HEK293 (cell line): ENCODE measurements around the gene RPS6KA2.

Experiments used
- CTCF ChIA-PET: fragments of 350-600 bp; formaldehyde crosslinking; extraction: SDS; loops from one replicate; lab custom pipeline; 2021; ENCODE audit warnings: antibody characterized with exemption; lab: Yijun Ruan, JAX
- POLR2A ChIA-PET: fragments of 300-600 bp; formaldehyde crosslinking; extraction: SDS; loops from one replicate; lab custom pipeline; 2020; ENCODE audit warnings: antibody characterized with exemption, inconsistent platforms; lab: Yijun Ruan, JAX
- H3K27ac ChIP-seq: fragments of 200-500 bp; sonication (Bioruptor generic); 2 replicates; pipeline ENCODE4 v1.5.1; 2014; ENCODE audit warnings: low read depth, low read length, control low read depth, inconsistent platforms; ENCODE audit errors: extremely low read depth
- H3K36me3 ChIP-seq, 2 experiments: fragments of 200-500 bp in 1 of 2; sonication (Bioruptor generic) in 1 of 2; 1 replicate in 1 of 2; 2 replicates in 1 of 2; pipeline ENCODE4 v1.5.1; 2014 to 2017; ENCODE audit warnings: inconsistent platforms in 2 of 2, low read length in 2 of 2; ENCODE audit not compliant: control insufficient read depth in 2 of 2, insufficient read depth in 1 of 2
- H3K4me1 ChIP-seq: fragments of 200-500 bp; sonication (Bioruptor generic); 2 replicates; pipeline ENCODE4 v1.5.1; 2014; ENCODE audit warnings: mild to moderate bottlenecking, low read length, inconsistent platforms; ENCODE audit not compliant: control insufficient read depth, insufficient read depth
- H3K4me3 ChIP-seq: 2 replicates; pipeline ENCODE4 v1.5.1; 2011; ENCODE audit warnings: low read depth, mild to moderate bottlenecking, control low read depth, low read length, moderate library complexity
- H3K9me3 ChIP-seq: fragments of 200-500 bp; sonication (Bioruptor generic); 2 replicates; pipeline ENCODE4 v1.5.1; 2014; ENCODE audit warnings: low read depth, low read length, inconsistent platforms; ENCODE audit not compliant: control insufficient read depth, insufficient read depth
- ZBTB44 ChIP-seq: fragments of 450-650 bp; IDR thresholded peaks from 2 replicates; pipeline ENCODE4 v1.5.1; 2018; ENCODE audit warnings: missing biosample characterization, mild to moderate bottlenecking, missing genetic modification characterization
- ZIC2 ChIP-seq: fragments of 450-650 bp; formaldehyde crosslinking; IDR thresholded peaks from 2 replicates; pipeline ENCODE4 v1.5.1; 2016; ENCODE audit warnings: missing biosample characterization, missing genetic modification characterization
- ZNF121 ChIP-seq: fragments of 450-650 bp; formaldehyde crosslinking; IDR thresholded peaks from 2 replicates; pipeline ENCODE4 v1.5.1; 2016; ENCODE audit warnings: missing biosample characterization, missing genetic modification characterization
- ZNF214 ChIP-seq: fragments of 450-650 bp; formaldehyde crosslinking; IDR thresholded peaks from 2 replicates; pipeline ENCODE4 v1.5.1; 2017; ENCODE audit warnings: missing biosample characterization, mild to moderate bottlenecking, missing genetic modification characterization, borderline replicate concordance
- ZNF239 ChIP-seq: fragments of 450-650 bp; formaldehyde crosslinking; IDR thresholded peaks from 2 replicates; pipeline ENCODE4 v1.5.1; 2016; ENCODE audit warnings: missing biosample characterization, missing genetic modification characterization
- ZNF354C ChIP-seq: fragments of 450-650 bp; formaldehyde crosslinking; IDR thresholded peaks from 2 replicates; pipeline ENCODE4 v1.5.1; 2016; ENCODE audit warnings: missing biosample characterization, missing genetic modification characterization, low read depth, borderline replicate concordance
- ZNF398 ChIP-seq: fragments of 450-650 bp; formaldehyde crosslinking; IDR thresholded peaks from 2 replicates; pipeline ENCODE4 v1.5.1; 2017; ENCODE audit warnings: missing biosample characterization, missing genetic modification characterization
- ZNF404 ChIP-seq: fragments of 450-650 bp; formaldehyde crosslinking; IDR thresholded peaks from 2 replicates; pipeline ENCODE4 v1.5.1; 2017; ENCODE audit warnings: missing biosample characterization, missing genetic modification characterization
- ZNF423 ChIP-seq: fragments of 450-650 bp; formaldehyde crosslinking; IDR thresholded peaks from 2 replicates; pipeline ENCODE4 v1.5.1; 2016; ENCODE audit warnings: missing biosample characterization, missing genetic modification characterization
- ZNF548 ChIP-seq: fragments of 450-650 bp; formaldehyde crosslinking; IDR thresholded peaks from 2 replicates; pipeline ENCODE4 v1.5.1; 2016; ENCODE audit warnings: missing biosample characterization, missing genetic modification characterization
- ZNF585B ChIP-seq: fragments of 450-650 bp; formaldehyde crosslinking; IDR thresholded peaks from 2 replicates; pipeline ENCODE4 v1.5.1; 2016; ENCODE audit warnings: missing biosample characterization, missing genetic modification characterization
- ZNF610 ChIP-seq: fragments of 450-650 bp; formaldehyde crosslinking; IDR thresholded peaks from 2 replicates; pipeline ENCODE4 v1.5.1; 2016; ENCODE audit warnings: missing biosample characterization, missing genetic modification characterization, borderline replicate concordance
- ZNF624 ChIP-seq: fragments of 450-650 bp; formaldehyde crosslinking; IDR thresholded peaks from 2 replicates; pipeline ENCODE4 v1.5.1; 2017; ENCODE audit warnings: missing biosample characterization, missing genetic modification characterization
- ZNF664 ChIP-seq: fragments of 450-650 bp; formaldehyde crosslinking; IDR thresholded peaks from 2 replicates; pipeline ENCODE4 v1.5.1; 2016; ENCODE audit warnings: missing biosample characterization, missing genetic modification characterization
- ZNF701 ChIP-seq: fragments of 450-650 bp; formaldehyde crosslinking; IDR thresholded peaks from 2 replicates; pipeline ENCODE4 v1.5.1; 2016; ENCODE audit warnings: missing biosample characterization, missing genetic modification characterization
- ZSCAN5A ChIP-seq: fragments of 450-650 bp; formaldehyde crosslinking; IDR thresholded peaks from 2 replicates; pipeline ENCODE4 v1.5.1; 2016; ENCODE audit warnings: missing biosample characterization, missing genetic modification characterization
- TF ChIP-seq, protein P1 (sequence below): fragments of 450-650 bp; formaldehyde crosslinking; IDR thresholded peaks from 2 replicates; pipeline ENCODE4 v1.5.1; 2016; ENCODE audit warnings: missing biosample characterization, missing genetic modification characterization, low read depth

Gene RPS6KA2

GRCh38 chr6:166565084-166565967 lies 61.7 kb downstream of the RPS6KA2 start:
- POLR2A ChIA-PET = no interaction called here
- Histone ChIP-seq H3K4me1 (no peaks in the 10 kb centered on the region), H3K27ac (no peak overlapping the region), H3K36me3 (no peaks in the 10 kb centered on the region), H3K9me3 (no peaks in the 10 kb centered on the region), H3K4me3 (no peak overlapping the region)
- no peak for TF ChIP-seq ZNF610 (tag by site-specific recombination)
- no peak for TF ChIP-seq ZNF214 (tag by site-specific recombination)
- TF ChIP-seq ZBTB44 (tag by site-specific recombination) = no peak
- no peak for TF ChIP-seq ZNF548 (tag by site-specific recombination)
- TF ChIP-seq ZNF701 = no peak
- TF ChIP-seq, protein P1, sequence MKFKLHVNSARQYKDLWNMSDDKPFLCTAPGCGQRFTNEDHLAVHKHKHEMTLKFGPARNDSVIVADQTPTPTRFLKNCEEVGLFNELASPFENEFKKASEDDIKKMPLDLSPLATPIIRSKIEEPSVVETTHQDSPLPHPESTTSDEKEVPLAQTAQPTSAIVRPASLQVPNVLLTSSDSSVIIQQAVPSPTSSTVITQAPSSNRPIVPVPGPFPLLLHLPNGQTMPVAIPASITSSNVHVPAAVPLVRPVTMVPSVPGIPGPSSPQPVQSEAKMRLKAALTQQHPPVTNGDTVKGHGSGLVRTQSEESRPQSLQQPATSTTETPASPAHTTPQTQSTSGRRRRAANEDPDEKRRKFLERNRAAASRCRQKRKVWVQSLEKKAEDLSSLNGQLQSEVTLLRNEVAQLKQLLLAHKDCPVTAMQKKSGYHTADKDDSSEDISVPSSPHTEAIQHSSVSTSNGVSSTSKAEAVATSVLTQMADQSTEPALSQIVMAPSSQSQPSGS (tag by site-specific recombination) = no peak
- no peak for TF ChIP-seq ZNF404 (tag by site-specific recombination)
- no peak for TF ChIP-seq ZNF423 (tag by site-specific recombination)
- no peak for TF ChIP-seq ZNF354C (tag by site-specific recombination)
- no peak for TF ChIP-seq ZNF624 (tag by site-specific recombination)
- no peak for TF ChIP-seq ZNF239 (tag by site-specific recombination)
- TF ChIP-seq ZNF121 (tag by site-specific recombination) = no peak
- no peak for TF ChIP-seq ZNF585B (tag by site-specific recombination)
- TF ChIP-seq ZSCAN5A (tag by site-specific recombination) = no peak
- TF ChIP-seq ZNF664 = no peak
- CTCF ChIA-PET = interaction anchor here (0.8 kb wide), 1 partner anchor 21 kb away, joined by 3 read pairs; the partner anchor contains the start of gene RAMACL

DNA sequence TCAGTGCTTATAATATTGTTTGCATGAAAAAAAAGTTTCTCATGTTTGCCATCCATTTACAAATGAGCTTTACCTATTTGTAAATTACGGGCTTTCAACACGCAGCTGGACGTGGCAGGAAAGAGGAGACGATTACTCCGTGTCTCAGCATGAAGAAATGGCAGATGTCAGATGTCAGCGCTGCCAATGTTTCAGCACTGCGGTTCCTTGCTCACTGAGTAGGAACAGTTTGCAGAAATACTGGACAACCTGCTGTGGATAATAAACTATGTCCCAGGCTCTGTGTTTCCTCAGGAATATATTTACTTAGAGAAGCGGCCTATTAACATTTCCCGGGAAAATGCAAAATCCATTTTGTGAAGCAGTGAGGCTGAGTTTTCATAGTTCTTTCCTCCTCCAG lies 63.2 kb downstream of the RPS6KA2 start:
- no peaks in the 10 kb centered on the region for H3K36me3 ChIP-seq
- no peaks in the 10 kb centered on the region for H3K9me3 ChIP-seq
- CTCF ChIA-PET = no interaction called here
- H3K4me1 ChIP-seq = no peaks in the 10 kb centered on the region
- POLR2A ChIA-PET = interaction anchor here (0.6 kb wide), 1 partner anchor 21 kb away, joined by 3 read pairs; no protein-coding TSS in a partner anchor
- TF ChIP-seq ZIC2 (tag by site-specific recombination) (peak; percentile 52), ZNF398 (tag by site-specific recombination) (no peak)
- no peak overlapping the region for H3K27ac ChIP-seq
- H3K4me3 ChIP-seq = no peak overlapping the region
